Measurements from ENCODE around the gene LRP4.

DNA sequence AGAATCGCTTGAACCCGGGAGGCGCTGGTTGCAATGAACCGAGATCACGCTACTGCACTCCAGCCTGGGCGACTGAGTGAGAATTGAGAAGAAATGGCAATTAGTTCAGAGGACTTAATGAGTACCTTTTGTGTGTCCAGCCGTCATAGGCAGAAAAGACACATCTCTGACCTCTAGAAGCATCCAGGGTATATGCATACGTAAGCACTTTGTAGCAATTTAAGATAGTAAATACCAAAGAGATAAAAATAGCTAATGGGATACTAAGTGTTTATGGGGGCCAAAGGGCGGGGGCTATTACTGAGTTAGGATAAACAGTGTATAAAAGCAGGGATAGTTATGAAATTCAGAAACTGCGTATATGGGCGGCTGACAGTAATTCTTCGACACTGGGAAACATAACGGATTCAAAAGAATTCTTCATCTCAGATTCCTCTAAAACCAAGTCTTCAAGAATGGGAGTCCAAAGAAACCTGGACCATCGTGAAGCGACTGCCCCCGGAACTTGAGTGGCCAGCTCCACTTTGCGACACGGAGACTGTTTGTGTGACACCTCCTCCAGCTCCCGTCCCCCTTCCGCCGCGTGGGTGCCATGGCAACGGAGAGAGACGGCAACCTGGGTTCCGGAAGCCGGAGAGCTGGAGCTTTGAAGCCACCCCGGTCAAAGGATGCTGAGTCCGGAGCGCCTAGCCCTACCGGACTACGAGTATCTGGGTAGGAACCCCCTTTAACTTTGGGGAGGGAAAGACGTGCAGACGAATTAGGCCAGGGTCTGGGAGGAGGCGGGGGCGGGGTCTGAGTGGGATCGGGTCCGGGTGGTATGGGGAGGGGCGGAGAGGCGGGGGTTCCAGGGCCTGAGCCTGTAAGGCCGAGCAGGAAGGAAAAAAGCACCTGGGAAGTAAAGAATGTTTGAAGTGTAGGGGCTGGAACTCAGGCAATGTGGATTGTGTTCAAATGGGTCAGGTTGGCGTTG, 18.1 kb upstream of the LRP4 start, which contains the start of gene CSTPP1:
- TF ChIP-seq POLR2AphosphoS5 (IDR thresholded peaks at IDR 0.05) (peak; percentile 73 to 79 (median 77)), CTCF (IDR thresholded peaks at IDR 0.05 in 8 of 11, conservative IDR thresholded peaks at IDR 0.05 in 3 of 11) (no peak), POLR2A (IDR thresholded peaks at IDR 0.05) (no peak)

Data from spleen (tissue), 7 donors.